ENCODE results near the gene RUNX1.

Gene RUNX1

GRCh38 chr21:35058058-35058457, 9.0 kb upstream of the RUNX1 start:
- no peak for DNase-seq

- no peak for DNase-seq
Measured at GRCh38 chr21:35057428-35057827, 8.3 kb upstream of the RUNX1 start.

- DNase-seq = no peak
Measured at GRCh38 chr21:35053356-35054096, 4.4 kb upstream of the RUNX1 start.

GRCh38 chr21:35052801-35053200, 3.7 kb upstream of the RUNX1 start:
- DNase-seq = no peak

GRCh38 chr21:35051287-35051818, 2.3 kb upstream of the RUNX1 start:
- peak; percentile 80 for DNase-seq

GRCh38 chr21:35050348-35051286, 1.5 kb upstream of the RUNX1 start:
- DNase-seq = no peak

GRCh38 chr21:35048183-35048601, 910 bp downstream of the RUNX1 start:
- no peak for DNase-seq

- no peak for DNase-seq
Measured at GRCh38 chr21:35046880-35047229, 2.2 kb downstream of the RUNX1 start.

- DNase-seq = no peak
Measured at GRCh38 chr21:35046263-35046624, 2.9 kb downstream of the RUNX1 start.

- no peak for DNase-seq
Measured at GRCh38 chr21:35045542-35046262, 3.4 kb downstream of the RUNX1 start.

GRCh38 chr21:35044770-35045541, 4.1 kb downstream of the RUNX1 start:
- no peak for DNase-seq

GRCh38 chr21:35044128-35044527, 5.0 kb downstream of the RUNX1 start:
- DNase-seq = no peak

GRCh38 chr21:35043549-35043948, 5.6 kb downstream of the RUNX1 start:
- DNase-seq = no peak

GRCh38 chr21:35042836-35043235, 6.3 kb downstream of the RUNX1 start:
- no peak for DNase-seq

- no peak for DNase-seq
Measured at GRCh38 chr21:35041881-35042280, 7.2 kb downstream of the RUNX1 start.

- no peak for DNase-seq
Measured at GRCh38 chr21:35041122-35041521, 8.0 kb downstream of the RUNX1 start.

GRCh38 chr21:35039595-35040289, 9.4 kb downstream of the RUNX1 start:
- no peak for DNase-seq

- no peak for DNase-seq
Measured at GRCh38 chr21:35038772-35039319, 10.3 kb downstream of the RUNX1 start.

- DNase-seq = no peak
Measured at GRCh38 chr21:35037384-35037765, 11.7 kb downstream of the RUNX1 start.

- DNase-seq = no peak
Measured at GRCh38 chr21:35036465-35037383, 12.4 kb downstream of the RUNX1 start.

All from activated CD4-positive, CD25-positive, alpha-beta regulatory T cell treated with anti-CD3 and anti-CD28 coated beads, Interleukin-2, amount 50 U/mL, for 72 hours (primary cell).